Measurements from ENCODE around the gene SKOR1. TPM values are rescaled to one million over a fixed set of nuclear protein-coding genes. Genes with fewer than 3 reads are reported as not detected.
A peak's percentile ranks its signal among the peaks of the same experiment; 100 is the strongest.

The SKOR1 gene
- total RNA-seq, 2 experiments from 2014 or later: 1.0 to 1.5 TPM

DNA sequence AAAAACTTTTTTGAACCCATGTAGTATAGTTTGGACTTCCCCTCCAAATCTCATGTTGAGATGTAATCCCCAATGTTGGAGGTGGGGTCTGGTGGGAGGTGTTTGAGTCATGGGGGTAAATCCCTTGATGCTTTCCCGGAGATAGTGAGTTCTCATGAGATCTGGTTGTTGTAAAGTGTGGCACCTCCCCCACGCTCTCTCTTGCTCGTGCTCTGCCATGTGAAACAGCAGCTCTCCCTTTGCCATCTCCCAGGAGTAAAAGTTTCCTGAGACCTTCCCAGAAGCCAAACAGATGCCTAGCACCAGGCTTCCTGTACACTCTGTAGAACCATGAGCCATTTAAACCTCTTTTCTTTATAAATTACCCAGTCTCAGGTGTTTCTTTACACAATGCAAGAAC lies 30.5 kb downstream of the SKOR1 start:
- no TSS peak for BruUV-seq (replicated peaks)
- Histone ChIP-seq H3K4me1 (ENCODE audit: insufficient read depth, low read length, poor library complexity, severe bottlenecking) (peaks cover 88% of the 10 kb centered on the region), H3K27ac (ENCODE audit: low read depth, low read length, poor library complexity, severe bottlenecking) (peak overlapping the region; percentile 57), H3K9me3 (ENCODE audit: low read length) (no peaks in the 10 kb centered on the region), H2AFZ (ENCODE audit: low read length) (peak overlapping the region; percentile 97), H3K4me3 (ENCODE audit: low read depth, low read length, poor library complexity, severe bottlenecking) (no peak overlapping the region), H3K4me2 (ENCODE audit: low read length) (peak overlapping the region; percentile 47), H3K36me3 (ENCODE audit: insufficient read depth, low read length) (no peaks in the 10 kb centered on the region), H3K9me2 (ENCODE audit: insufficient read depth, low read length) (no peaks in the 10 kb centered on the region), H3K79me2 (ENCODE audit: insufficient read depth, low read depth, low read length) (no peaks in the 10 kb centered on the region), H4K20me1 (ENCODE audit: insufficient read depth, low read length) (no peaks in the 10 kb centered on the region)
- DNase-seq (ENCODE audit: low spot score): no peak
- intact Hi-C loops (cut with micrococcal nuclease; ENCODE audit: unreplicated experiment): no loop called here
- CTCF ChIA-PET (ENCODE audit: unreplicated experiment): no interaction called here
- POLR2A ChIA-PET: interaction anchor here (0.7 kb wide), 1 partner anchor 71 kb away, joined by 3 read pairs; no protein-coding TSS in a partner anchor
- TF ChIP-seq, protein P1, sequence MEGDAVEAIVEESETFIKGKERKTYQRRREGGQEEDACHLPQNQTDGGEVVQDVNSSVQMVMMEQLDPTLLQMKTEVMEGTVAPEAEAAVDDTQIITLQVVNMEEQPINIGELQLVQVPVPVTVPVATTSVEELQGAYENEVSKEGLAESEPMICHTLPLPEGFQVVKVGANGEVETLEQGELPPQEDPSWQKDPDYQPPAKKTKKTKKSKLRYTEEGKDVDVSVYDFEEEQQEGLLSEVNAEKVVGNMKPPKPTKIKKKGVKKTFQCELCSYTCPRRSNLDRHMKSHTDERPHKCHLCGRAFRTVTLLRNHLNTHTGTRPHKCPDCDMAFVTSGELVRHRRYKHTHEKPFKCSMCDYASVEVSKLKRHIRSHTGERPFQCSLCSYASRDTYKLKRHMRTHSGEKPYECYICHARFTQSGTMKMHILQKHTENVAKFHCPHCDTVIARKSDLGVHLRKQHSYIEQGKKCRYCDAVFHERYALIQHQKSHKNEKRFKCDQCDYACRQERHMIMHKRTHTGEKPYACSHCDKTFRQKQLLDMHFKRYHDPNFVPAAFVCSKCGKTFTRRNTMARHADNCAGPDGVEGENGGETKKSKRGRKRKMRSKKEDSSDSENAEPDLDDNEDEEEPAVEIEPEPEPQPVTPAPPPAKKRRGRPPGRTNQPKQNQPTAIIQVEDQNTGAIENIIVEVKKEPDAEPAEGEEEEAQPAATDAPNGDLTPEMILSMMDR (conservative IDR thresholded peaks at IDR 0.05; ENCODE audit: low read length): no peak
- TF ChIP-seq EZH2phosphoT487 (IDR thresholded peaks at IDR 0.05; ENCODE audit: borderline replicate concordance, low read depth, low read length): no peak

DNA sequence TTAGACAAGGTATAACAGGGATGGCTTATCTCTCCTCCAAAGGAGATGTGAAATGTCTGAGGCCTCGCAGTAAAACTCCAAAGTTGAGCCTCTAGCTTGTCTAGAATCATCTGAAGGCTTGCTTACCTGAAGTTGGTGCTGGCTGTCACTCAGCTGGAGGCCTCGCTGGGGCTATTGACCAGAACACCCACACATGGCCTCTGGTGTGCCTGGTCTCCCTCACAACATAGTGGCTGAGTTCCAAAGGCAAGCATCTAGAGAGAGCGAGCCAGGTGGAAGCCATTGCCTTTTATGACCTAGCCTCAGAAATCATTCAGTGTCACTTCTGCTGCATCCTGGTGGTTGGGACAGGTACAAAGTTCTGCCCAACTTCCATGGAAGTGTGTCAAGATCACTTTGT lies 31.9 kb downstream of the SKOR1 start:
- Histone ChIP-seq H4K20me1 (ENCODE audit: insufficient read depth, low read length) (no peaks in the 10 kb centered on the region), H2AFZ (ENCODE audit: low read length) (peak overlapping the region; percentile 21; the same call in 1 of the 2 replicates), H3K79me2 (ENCODE audit: insufficient read depth, low read depth, low read length) (no peaks in the 10 kb centered on the region), H3K4me3 (ENCODE audit: low read depth, low read length, poor library complexity, severe bottlenecking) (no peak overlapping the region), H3K9me2 (ENCODE audit: insufficient read depth, low read length) (no peaks in the 10 kb centered on the region), H3K36me3 (ENCODE audit: insufficient read depth, low read length) (no peaks in the 10 kb centered on the region), H3K9me3 (ENCODE audit: low read length) (no peaks in the 10 kb centered on the region), H3K4me1 (ENCODE audit: insufficient read depth, low read length, poor library complexity, severe bottlenecking) (peaks cover 78% of the 10 kb centered on the region), H3K4me2 (ENCODE audit: low read length) (no peak overlapping the region), H3K27ac (ENCODE audit: low read depth, low read length, poor library complexity, severe bottlenecking) (no peak overlapping the region)
- no peak for TF ChIP-seq EZH2phosphoT487 (IDR thresholded peaks at IDR 0.05; ENCODE audit: borderline replicate concordance, low read depth, low read length)
- TF ChIP-seq, protein P1 (conservative IDR thresholded peaks at IDR 0.05; ENCODE audit: low read length): no peak
- DNase-seq (ENCODE audit: low spot score): no peak
- POLR2A ChIA-PET: interaction anchor here (0.6 kb wide), 1 partner anchor 265 kb away, joined by 3 read pairs; no protein-coding TSS in a partner anchor
- intact Hi-C loops (cut with micrococcal nuclease; ENCODE audit: unreplicated experiment): no loop called here
- CTCF ChIA-PET (ENCODE audit: unreplicated experiment): no interaction called here
- BruUV-seq (replicated peaks): no TSS peak

DNA sequence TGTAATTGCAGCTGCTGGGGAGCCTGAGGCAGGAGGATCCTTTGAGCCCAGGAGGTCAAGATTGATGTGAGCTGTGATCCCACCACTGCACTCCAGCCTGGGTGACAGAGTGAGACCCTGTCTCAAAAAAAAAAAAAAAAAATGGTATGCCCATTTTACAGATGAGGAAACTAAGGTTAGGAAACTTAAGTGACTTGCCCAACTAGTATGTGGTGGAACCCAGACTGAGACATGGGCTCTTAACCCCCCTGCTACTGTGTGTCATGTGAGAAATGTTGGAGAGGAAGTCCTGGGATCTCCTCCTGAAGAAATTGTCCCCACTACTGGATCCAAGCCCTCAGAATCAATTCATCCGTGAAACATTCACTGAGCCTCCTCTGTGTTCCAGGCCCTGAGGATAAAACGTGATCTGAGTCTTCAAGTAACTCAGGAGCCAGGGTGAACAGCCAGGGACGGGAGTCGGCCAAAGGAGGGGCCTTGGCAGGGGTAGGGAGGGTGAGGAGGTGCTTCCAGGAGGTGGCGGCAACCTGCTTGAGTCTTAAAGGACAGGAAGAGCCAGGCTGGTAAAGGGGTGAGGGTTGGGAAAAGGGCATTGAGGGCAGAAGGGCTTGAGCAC lies 34.1 kb downstream of the SKOR1 start:
- ChIA-PET CTCF (ENCODE audit: unreplicated experiment) (interaction anchor here (0.6 kb wide), 1 partner anchor 332 kb away, joined by 3 read pairs; no protein-coding TSS in a partner anchor), POLR2A (no interaction called here)

More for the DNA sequence above, 34.1 kb downstream of the SKOR1 start:
- TF ChIP-seq, protein P1 (conservative IDR thresholded peaks at IDR 0.05; ENCODE audit: low read length): no peak
- TF ChIP-seq EZH2phosphoT487 (IDR thresholded peaks at IDR 0.05; ENCODE audit: borderline replicate concordance, low read depth, low read length): no peak
- no peaks in the 10 kb centered on the region for H3K36me3 ChIP-seq (ENCODE audit: insufficient read depth, low read length)
- no peak overlapping the region for H3K27ac ChIP-seq (ENCODE audit: low read depth, low read length, poor library complexity, severe bottlenecking)
- H4K20me1 ChIP-seq (ENCODE audit: insufficient read depth, low read length): no peaks in the 10 kb centered on the region
- no peaks in the 10 kb centered on the region for H3K9me3 ChIP-seq (ENCODE audit: low read length)
- H3K79me2 ChIP-seq (ENCODE audit: insufficient read depth, low read depth, low read length): no peaks in the 10 kb centered on the region
- H3K4me2 ChIP-seq (ENCODE audit: low read length): 0 out of 2 replicates have a peak overlapping the region, but pooled peaks have one; percentile 23
- intact Hi-C loops (cut with micrococcal nuclease; ENCODE audit: unreplicated experiment): no loop called here
- H2AFZ ChIP-seq (ENCODE audit: low read length): peak overlapping the region; percentile 56
- BruUV-seq (replicated peaks): no TSS peak
- peaks cover 72% of the 10 kb centered on the region for H3K4me1 ChIP-seq (ENCODE audit: insufficient read depth, low read length, poor library complexity, severe bottlenecking)
- DNase-seq (ENCODE audit: low spot score): no peak
- no peaks in the 10 kb centered on the region for H3K9me2 ChIP-seq (ENCODE audit: insufficient read depth, low read length)
- H3K4me3 ChIP-seq (ENCODE audit: low read depth, low read length, poor library complexity, severe bottlenecking): no peak overlapping the region

Measured in OCI-LY7 (cell line).